ENCODE measurements around the gene ATOH8.

Gene ATOH8

GRCh38 chr2:85785027-85785822, 31.4 kb downstream of the ATOH8 start:
- in situ Hi-C loops (cut with HindIII; ENCODE audit: low sequenced_read_pairs): no loop called here
- peak; percentile 99 for DNase-seq (ENCODE audit: low read depth)
- H3K4me3 ChIP-seq (ENCODE audit: low read depth, low read length): no peak overlapping the region
- no peak for TF ChIP-seq CTCF (IDR thresholded peaks at IDR 0.05; ENCODE audit: low read depth, low read length, missing control alignments)

- no peak for TF ChIP-seq CTCF (IDR thresholded peaks at IDR 0.05; ENCODE audit: low read depth, low read length, missing control alignments)
- no peak overlapping the region for H3K4me3 ChIP-seq (ENCODE audit: low read depth, low read length)
- in situ Hi-C loops (cut with HindIII; ENCODE audit: low sequenced_read_pairs): no loop called here
- DNase-seq (ENCODE audit: low read depth): no peak
Measured at GRCh38 chr2:85785871-85786270, 32.1 kb downstream of the ATOH8 start.

GRCh38 chr2:85786444-85786843, 32.7 kb downstream of the ATOH8 start:
- TF ChIP-seq CTCF (IDR thresholded peaks at IDR 0.05; ENCODE audit: low read depth, low read length, missing control alignments): no peak
- no peak overlapping the region for H3K4me3 ChIP-seq (ENCODE audit: low read depth, low read length)
- in situ Hi-C loops (cut with HindIII; ENCODE audit: low sequenced_read_pairs): no loop called here
- DNase-seq (ENCODE audit: low read depth): no peak

- DNase-seq (ENCODE audit: low read depth): no peak
- H3K4me3 ChIP-seq (ENCODE audit: low read depth, low read length): no peak overlapping the region
- no peak for TF ChIP-seq CTCF (IDR thresholded peaks at IDR 0.05; ENCODE audit: low read depth, low read length, missing control alignments)
- in situ Hi-C loops (cut with HindIII; ENCODE audit: low sequenced_read_pairs): no loop called here
Measured at GRCh38 chr2:85786865-85787264, 33.1 kb downstream of the ATOH8 start.

GRCh38 chr2:85787282-85787980, 33.6 kb downstream of the ATOH8 start:
- no peak for DNase-seq (ENCODE audit: low read depth)
- TF ChIP-seq CTCF (IDR thresholded peaks at IDR 0.05; ENCODE audit: low read depth, low read length, missing control alignments): no peak
- no peak overlapping the region for H3K4me3 ChIP-seq (ENCODE audit: low read depth, low read length)
- in situ Hi-C loops (cut with HindIII; ENCODE audit: low sequenced_read_pairs): no loop called here

GRCh38 chr2:85787981-85788340, 34.2 kb downstream of the ATOH8 start:
- DNase-seq (ENCODE audit: low read depth): no peak
- TF ChIP-seq CTCF (IDR thresholded peaks at IDR 0.05; ENCODE audit: low read depth, low read length, missing control alignments): no peak
- in situ Hi-C loops (cut with HindIII; ENCODE audit: low sequenced_read_pairs): no loop called here
- no peak overlapping the region for H3K4me3 ChIP-seq (ENCODE audit: low read depth, low read length)

All from astrocyte of the cerebellum (primary cell).